Spleen (tissue), 11 donors: Measurements from ENCODE around the gene IL10. TPM values are rescaled to one million over a fixed set of nuclear protein-coding genes. Genes with fewer than 3 reads are reported as not detected.

Experiments used
- DNase-seq: peaks from one replicate; pipeline ENCODE4 v3.0.0-alpha.2; 2020
- H3K27ac ChIP-seq, 8 donors: fragments of 200-600 bp; sonication (generic) in 7 of 8; 1 replicate in 4 of 8; 2 replicates in 4 of 8; pipeline versions ENCODE4 v1.5.0 to v1.8.0; 2016 to 2021; ENCODE audit warnings: inconsistent platforms in 4 of 8, mild to moderate bottlenecking in 4 of 8, moderate library complexity in 1 of 8
- H3K27me3 ChIP-seq, 7 donors: fragments of 200-600 bp; sonication (generic) in 6 of 7; replicated peaks in 1 of 7; 1 replicate in 4 of 7; 2 replicates in 3 of 7; pipeline versions ENCODE4 v1.5.0 to v1.8.0; 2016 to 2021; ENCODE audit warnings: inconsistent platforms in 3 of 7, mild to moderate bottlenecking in 1 of 7
- H3K36me3 ChIP-seq, 6 donors: fragments of 200-600 bp; sonication (generic) in 5 of 6; 1 replicate in 4 of 6; 2 replicates in 2 of 6; pipeline versions ENCODE4 v1.5.0 to v1.8.0; 2016 to 2021; ENCODE audit warnings: inconsistent platforms in 2 of 6
- H3K4me1 ChIP-seq, 6 donors: fragments of 200-600 bp; sonication (generic) in 5 of 6; 1 replicate in 3 of 6; 2 replicates in 3 of 6; pipeline versions ENCODE4 v1.5.0 to v1.8.0; 2016 to 2021; ENCODE audit warnings: inconsistent platforms in 3 of 6
- H3K4me3 ChIP-seq, 8 donors: fragments of 200-600 bp; sonication (generic) in 7 of 8; 1 replicate in 4 of 8; 2 replicates in 4 of 8; pipeline versions ENCODE4 v1.5.0 to v1.8.0; 2016 to 2021; ENCODE audit warnings: inconsistent platforms in 4 of 8, mild to moderate bottlenecking in 4 of 8, moderate library complexity in 2 of 8
- H3K9me3 ChIP-seq, 8 donors: fragments of 200-600 bp; sonication (generic) in 7 of 8; 1 replicate in 4 of 8; 2 replicates in 4 of 8; pipeline versions ENCODE4 v1.5.0 to v1.8.0; 2016 to 2021; ENCODE audit warnings: inconsistent platforms in 4 of 8
- POLR2A ChIP-seq, 3 donors: fragments of 450-650 bp; IDR thresholded peaks; one replicate each; pipeline ENCODE4 v1.5.1; 2017; ENCODE audit warnings: antibody characterized with exemption in 3 of 3, mild to moderate bottlenecking in 1 of 3
- POLR2AphosphoS5 ChIP-seq, 3 donors: sonication (generic); formaldehyde crosslinking; IDR thresholded peaks; one replicate each; pipeline ENCODE4 v1.5.1; 2017; ENCODE audit warnings: antibody characterized with exemption in 3 of 3
- WGBS, 5 donors: extraction: QIAGEN DNeasy Blood & Tissue Kit in 3 of 5; methylation state at CpG; one replicate each; pipeline versions ENCODE4 v1.1.5 to v1.1.7; 2013 to 2018; 5-methylcytosine and 5-hydroxymethylcytosine counted together
- intact Hi-C: fragments of 100-400 bp; cut with DNase I; formaldehyde crosslinking; loops from one replicate; pipeline ENCODE4 v1.15.0; 2023; ENCODE audit warnings: low total_unique reads
- polyA plus RNA-seq, 3 donors: library from polyadenylated mRNA; stranded (reverse); fragments of 200-250 nt; gene quantifications; one replicate each; pipeline ENCODE4 v1.2.1, GENCODE V29; 2013
- total RNA-seq, 7 donors: library from RNA; depleted of rRNA in 3 of 7; stranded (reverse); fragments of >200 nt in 3 of 7; fragmentation: NEBNext Ultra II Directional in 4 of 7; extraction: Animal tissue kit (Norgen Biotek cat#: 25700) in 4 of 7; gene quantifications; one replicate each; pipeline versions ENCODE4 v1.1.0 to v1.2.1, GENCODE V29; 2016 to 2021
- TF ChIP-seq, protein P1 (sequence below), 11 experiments: fragments of 200-600 bp in 7 of 11; fragments of 450-650 bp in 4 of 11; sonication (generic) in 4 of 11; IDR thresholded peaks in 8 of 11; conservative IDR thresholded peaks in 3 of 11; 1 replicate in 7 of 11; 2 replicates in 4 of 11; pipeline versions ENCODE4 v1.4.0 to v1.8.0; 2016 to 2021; ENCODE audit warnings: antibody characterized with exemption in 11 of 11, inconsistent platforms in 4 of 11, mild to moderate bottlenecking in 1 of 11
- donor health status: healthy with polysubstance abuse.
- donor health status: DM: no; HTN: no; CAD: no; lungs with moderate emphysema.
- donor health status: DM: no; HTN: no; CAD: no.
- donor health status: Bipolar disorder and iron deficiency.
- donor health status: healthy.
- donor health status: DM: no; HTN: no; CAD: no.
- donor health status: DM: yes; HTN: yes; CAD: no.

IL10 gene
- total and polyA plus RNA-seq, 10 donors: 3.0 to 23.2 (median 5.2) TPM

- H3K4me3 ChIP-seq: no peak overlapping the region
- H3K27me3 ChIP-seq: no peaks in the 10 kb centered on the region
- 95 to 98% (median 95%) methylated on average over 3 of the region's 3 CpGs for WGBS, 5 donors
- H3K27ac ChIP-seq: no peak overlapping the region
- TF ChIP-seq, protein P1, sequence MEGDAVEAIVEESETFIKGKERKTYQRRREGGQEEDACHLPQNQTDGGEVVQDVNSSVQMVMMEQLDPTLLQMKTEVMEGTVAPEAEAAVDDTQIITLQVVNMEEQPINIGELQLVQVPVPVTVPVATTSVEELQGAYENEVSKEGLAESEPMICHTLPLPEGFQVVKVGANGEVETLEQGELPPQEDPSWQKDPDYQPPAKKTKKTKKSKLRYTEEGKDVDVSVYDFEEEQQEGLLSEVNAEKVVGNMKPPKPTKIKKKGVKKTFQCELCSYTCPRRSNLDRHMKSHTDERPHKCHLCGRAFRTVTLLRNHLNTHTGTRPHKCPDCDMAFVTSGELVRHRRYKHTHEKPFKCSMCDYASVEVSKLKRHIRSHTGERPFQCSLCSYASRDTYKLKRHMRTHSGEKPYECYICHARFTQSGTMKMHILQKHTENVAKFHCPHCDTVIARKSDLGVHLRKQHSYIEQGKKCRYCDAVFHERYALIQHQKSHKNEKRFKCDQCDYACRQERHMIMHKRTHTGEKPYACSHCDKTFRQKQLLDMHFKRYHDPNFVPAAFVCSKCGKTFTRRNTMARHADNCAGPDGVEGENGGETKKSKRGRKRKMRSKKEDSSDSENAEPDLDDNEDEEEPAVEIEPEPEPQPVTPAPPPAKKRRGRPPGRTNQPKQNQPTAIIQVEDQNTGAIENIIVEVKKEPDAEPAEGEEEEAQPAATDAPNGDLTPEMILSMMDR (IDR thresholded peaks at IDR 0.05 in 8 of 11, conservative IDR thresholded peaks at IDR 0.05 in 3 of 11): no peak
- TF ChIP-seq POLR2AphosphoS5 (IDR thresholded peaks at IDR 0.05) (no peak), POLR2A (IDR thresholded peaks at IDR 0.05) (no peak)
- DNase-seq: no peak
- peaks cover 1 to 73% (median 28%) of the 10 kb centered on the region in 6 donors for H3K4me1 ChIP-seq
- no peaks in the 10 kb centered on the region for H3K9me3 ChIP-seq
- H3K36me3 ChIP-seq: no peaks in the 10 kb centered on the region
- intact Hi-C loops: no loop called here
These were observed 16.3 kb upstream of the IL10 start for GRCh38 chr1:206788487-206789050.

GRCh38 chr1:206787891-206788290 lies 15.6 kb upstream of the IL10 start:
- intact Hi-C loops: no loop called here
- H3K36me3 ChIP-seq: no peaks in the 10 kb centered on the region
- no peak overlapping the region for H3K27ac ChIP-seq
- H3K4me3 ChIP-seq: no peak overlapping the region
- TF ChIP-seq, protein P1 (IDR thresholded peaks at IDR 0.05 in 8 of 11, conservative IDR thresholded peaks at IDR 0.05 in 3 of 11): no peak
- no peak for TF ChIP-seq POLR2AphosphoS5 (IDR thresholded peaks at IDR 0.05)
- TF ChIP-seq POLR2A (IDR thresholded peaks at IDR 0.05): no peak
- H3K4me1 ChIP-seq: peaks cover 3 to 73% (median 34%) of the 10 kb centered on the region in 6 donors
- DNase-seq: no peak
- H3K27me3 ChIP-seq: no peaks in the 10 kb centered on the region
- no peaks in the 10 kb centered on the region for H3K9me3 ChIP-seq
- 74 to 94% (median 80%) methylated on average over 5 of the region's 5 CpGs for WGBS, 5 donors

DNA sequence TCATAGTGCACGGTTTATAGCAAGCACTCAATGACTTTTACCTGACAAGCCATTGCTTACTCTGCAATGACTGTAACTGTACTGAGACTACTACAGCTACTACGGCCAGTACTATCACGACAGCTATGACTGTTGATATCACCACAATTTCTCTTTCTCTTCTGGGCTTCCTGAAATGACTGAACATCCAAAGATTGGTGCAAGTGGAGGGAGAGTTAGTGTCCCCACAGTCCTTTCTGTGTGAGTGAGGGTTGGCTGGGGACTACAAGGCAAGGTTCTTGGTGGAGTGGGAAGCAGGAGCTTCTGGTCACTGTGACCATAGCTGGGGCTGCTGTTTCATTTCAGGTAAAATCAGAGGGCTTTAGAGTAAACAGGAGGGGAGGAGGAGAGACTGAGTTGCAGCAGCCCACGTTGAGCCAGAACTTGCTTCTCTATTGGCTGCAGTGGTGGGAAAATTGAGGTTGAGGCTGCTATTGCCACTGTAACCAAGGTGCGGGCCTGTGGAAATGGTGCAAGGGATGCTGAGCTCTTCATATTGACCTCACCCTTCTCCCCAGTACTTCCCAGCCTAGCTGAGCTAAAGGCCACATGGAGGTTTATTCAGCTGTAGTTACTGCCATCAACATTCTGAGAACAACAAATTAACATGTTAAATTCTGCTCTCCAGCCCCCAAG lies 14.1 kb upstream of the IL10 start:
- WGBS, 5 donors: 63 to 81% (median 74%) methylated on average over 5 of the region's 5 CpGs
- no peak for DNase-seq
- intact Hi-C loops: no loop called here
- H3K27ac ChIP-seq: no peak overlapping the region
- H3K27me3 ChIP-seq: no peaks in the 10 kb centered on the region
- peaks cover 3 to 71% (median 42%) of the 10 kb centered on the region in 6 donors for H3K4me1 ChIP-seq
- TF ChIP-seq, protein P1 (IDR thresholded peaks at IDR 0.05 in 8 of 11, conservative IDR thresholded peaks at IDR 0.05 in 3 of 11): no peak
- TF ChIP-seq POLR2A (IDR thresholded peaks at IDR 0.05) (no peak), POLR2AphosphoS5 (IDR thresholded peaks at IDR 0.05) (no peak)
- no peaks in the 10 kb centered on the region for H3K9me3 ChIP-seq
- H3K36me3 ChIP-seq: no peaks in the 10 kb centered on the region
- H3K4me3 ChIP-seq: no peak overlapping the region

DNA sequence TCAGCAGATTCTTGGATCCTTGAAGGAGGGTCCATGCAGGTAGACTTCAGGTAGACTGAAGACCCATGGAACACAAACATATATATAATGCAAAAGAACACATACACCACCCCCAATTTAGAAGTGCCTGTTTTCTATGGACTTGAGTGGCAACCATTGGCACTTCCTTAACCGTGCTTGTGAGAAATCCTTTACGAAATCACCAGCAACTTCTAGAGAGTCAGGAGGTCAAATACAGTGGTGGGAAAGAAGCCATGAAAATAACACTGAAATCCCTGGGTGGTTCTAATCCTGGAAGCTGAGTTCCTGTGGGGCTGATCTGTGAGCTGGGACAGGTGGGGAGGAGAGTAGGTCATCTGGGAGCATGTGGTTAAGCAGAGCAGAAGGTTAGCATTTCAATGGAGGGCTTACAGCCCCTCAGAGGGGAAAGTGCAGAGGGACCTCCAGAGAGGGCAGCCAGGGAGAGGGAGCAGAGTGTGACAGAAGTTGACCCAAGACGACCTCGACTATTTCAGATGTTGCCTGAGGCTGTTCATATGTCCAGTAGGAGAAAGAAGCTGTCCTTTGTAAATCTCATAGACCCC lies 13.0 kb upstream of the IL10 start:
- H3K27ac ChIP-seq: peak overlapping the region in 3 of 8 donors; percentile 46 to 61 (median 55)
- H3K36me3 ChIP-seq: no peaks in the 10 kb centered on the region
- peaks cover 3 to 71% (median 45%) of the 10 kb centered on the region in 6 donors for H3K4me1 ChIP-seq
- no peak for DNase-seq
- H3K9me3 ChIP-seq: no peaks in the 10 kb centered on the region
- intact Hi-C loops: no loop called here
- TF ChIP-seq POLR2AphosphoS5 (IDR thresholded peaks at IDR 0.05) (no peak), POLR2A (IDR thresholded peaks at IDR 0.05) (no peak)
- TF ChIP-seq, protein P1 (IDR thresholded peaks at IDR 0.05 in 8 of 11, conservative IDR thresholded peaks at IDR 0.05 in 3 of 11): no peak
- WGBS, 5 donors: 65 to 84% (median 73%) methylated on average over 4 of the region's 4 CpGs
- H3K4me3 ChIP-seq: no peak overlapping the region
- no peaks in the 10 kb centered on the region for H3K27me3 ChIP-seq
